Measurements from ENCODE around the gene SIAH2.

GRCh38 chr3:150793641-150794040 is 30.7 kb upstream of the SIAH2 start:
- TF ChIP-seq CTCF (IDR thresholded peaks at IDR 0.05) (no peak), POLR2A (IDR thresholded peaks at IDR 0.05) (no peak), POLR2AphosphoS5 (IDR thresholded peaks at IDR 0.05) (no peak)

All from breast epithelium (tissue), 3 donors.